Ishikawa (cell line): ENCODE measurements around the gene PTPN21.

Source experiments
- CEBPB ChIP-seq: IDR thresholded peaks from 2 replicates; pipeline ENCODE4 v1.6.1; 2012
- CREB1 ChIP-seq: IDR thresholded peaks from 2 replicates; pipeline ENCODE4 v1.6.1; 2012; ENCODE audit warnings: low read depth
- EGR1 ChIP-seq: IDR thresholded peaks from 2 replicates; pipeline ENCODE4 v1.6.1; 2012
- EP300 ChIP-seq: IDR thresholded peaks from 2 replicates; pipeline ENCODE4 v1.6.1; 2012; ENCODE audit warnings: borderline replicate concordance
- FOXM1 ChIP-seq: IDR thresholded peaks from 2 replicates; pipeline ENCODE4 v1.6.1; 2012; ENCODE audit warnings: low read depth, borderline replicate concordance
- MAX ChIP-seq: IDR thresholded peaks from 2 replicates; pipeline ENCODE4 v1.6.1; 2012
- NFIC ChIP-seq: IDR thresholded peaks from 2 replicates; pipeline ENCODE4 v1.6.1; 2012
- RAD21 ChIP-seq: IDR thresholded peaks from 2 replicates; pipeline ENCODE4 v1.6.1; 2012; ENCODE audit warnings: low read depth
- REST ChIP-seq: IDR thresholded peaks from 2 replicates; pipeline ENCODE4 v1.6.1; 2012; ENCODE audit warnings: low read depth, mild to moderate bottlenecking
- TAF1 ChIP-seq: IDR thresholded peaks from 2 replicates; pipeline ENCODE4 v1.6.1; 2012; ENCODE audit warnings: low read depth, mild to moderate bottlenecking
- TCF12 ChIP-seq: IDR thresholded peaks from 2 replicates; pipeline ENCODE4 v1.6.1; 2012; ENCODE audit warnings: low read depth
- TEAD4 ChIP-seq: IDR thresholded peaks from 2 replicates; pipeline ENCODE4 v1.6.1; 2012
- USF1 ChIP-seq: IDR thresholded peaks from 2 replicates; pipeline ENCODE4 v1.6.1; 2012
- YY1 ChIP-seq: IDR thresholded peaks from 2 replicates; pipeline ENCODE4 v1.6.1; 2012; ENCODE audit warnings: low read depth
- ZBTB7A ChIP-seq: IDR thresholded peaks from 2 replicates; pipeline ENCODE4 v1.6.1; 2012; ENCODE audit warnings: low read depth

The PTPN21 gene

GRCh38 chr14:88541324-88541723 lies 13.5 kb downstream of the PTPN21 start:
- TF ChIP-seq ZBTB7A: no peak
- TF ChIP-seq TCF12: no peak
- no peak for TF ChIP-seq USF1
- TF ChIP-seq FOXM1: no peak
- TF ChIP-seq RAD21: no peak
- no peak for TF ChIP-seq CREB1
- TF ChIP-seq TEAD4: no peak
- TF ChIP-seq EGR1: no peak

GRCh38 chr14:88535813-88536212 lies 19.0 kb downstream of the PTPN21 start:
- TF ChIP-seq USF1 (no peak), CEBPB (no peak), TAF1 (no peak), TEAD4 (no peak), MAX (no peak), ZBTB7A (no peak), YY1 (no peak), FOXM1 (no peak), EP300 (no peak), EGR1 (no peak), RAD21 (no peak), NFIC (no peak), REST (no peak), TCF12 (no peak), CREB1 (no peak)

- TF ChIP-seq CEBPB (no peak), CREB1 (no peak), ZBTB7A (no peak), RAD21 (no peak), MAX (no peak), NFIC (no peak), TCF12 (no peak), TEAD4 (no peak), REST (no peak), FOXM1 (no peak), YY1 (no peak)
Observed at GRCh38 chr14:88535149-88535548, 19.7 kb downstream of the PTPN21 start.

- TF ChIP-seq FOXM1 (no peak), ZBTB7A (no peak), CEBPB (no peak), TAF1 (no peak), RAD21 (no peak), NFIC (no peak), TCF12 (no peak), EGR1 (no peak), REST (no peak), MAX (no peak), TEAD4 (no peak), EP300 (no peak), YY1 (no peak), USF1 (no peak), CREB1 (no peak)
Observed at GRCh38 chr14:88533064-88533602, 21.7 kb downstream of the PTPN21 start.
